Transverse colon (tissue), 4 donors: ENCODE measurements around the gene GALNT17. TPM values are rescaled to one million over a fixed set of nuclear protein-coding genes. Genes with fewer than 3 reads are reported as not detected.

Source experiments
- DNase-seq: peaks from one replicate; pipeline ENCODE4 v3.0.0-alpha.2; 2019
- H3K27ac ChIP-seq, 4 donors: fragments of 200-600 bp; sonication (generic); 2 replicates each; pipeline ENCODE4 v1.5.1; 2016 to 2018; ENCODE audit warnings: inconsistent platforms in 4 of 4
- H3K27me3 ChIP-seq: fragments of 200-600 bp; sonication (generic); 2 replicates; pipeline ENCODE4 v1.5.1; 2017; ENCODE audit warnings: inconsistent platforms
- H3K36me3 ChIP-seq, 4 donors: fragments of 200-600 bp; sonication (generic); 2 replicates each; pipeline ENCODE4 v1.5.1; 2017 to 2019; ENCODE audit warnings: inconsistent platforms in 4 of 4
- H3K4me1 ChIP-seq, 4 donors: fragments of 200-600 bp; sonication (generic); 2 replicates each; pipeline ENCODE4 v1.5.1; 2017 to 2020; ENCODE audit warnings: inconsistent platforms in 4 of 4
- H3K4me3 ChIP-seq, 4 donors: fragments of 200-600 bp; sonication (generic); 1 replicate in 1 of 4; 2 replicates in 3 of 4; pipeline versions ENCODE4 v1.5.1 to v1.6.1; 2017 to 2019; ENCODE audit warnings: inconsistent platforms in 4 of 4
- H3K9me3 ChIP-seq, 2 donors: fragments of 200-600 bp; sonication (generic); 2 replicates each; pipeline ENCODE4 v1.5.1; 2017 to 2019; ENCODE audit warnings: inconsistent platforms in 2 of 2
- CTCF ChIP-seq, 5 experiments: fragments of 200-600 bp in 3 of 5; fragments of 450-650 bp in 2 of 5; sonication (generic) in 3 of 5; IDR thresholded peaks; 1 replicate in 2 of 5; 2 replicates in 3 of 5; pipeline ENCODE4 v1.5.1; 2016 to 2017; ENCODE audit warnings: antibody characterized with exemption in 5 of 5, inconsistent platforms in 3 of 5, mild to moderate bottlenecking in 2 of 5, moderate library complexity in 1 of 5
- EP300 ChIP-seq: sonication (generic); formaldehyde crosslinking; IDR thresholded peaks from one replicate; pipeline ENCODE4 v1.6.1; 2017; ENCODE audit warnings: antibody characterized with exemption, low read depth
- POLR2A ChIP-seq: fragments of 450-650 bp; IDR thresholded peaks from one replicate; pipeline ENCODE4 v1.6.1; 2016; ENCODE audit warnings: antibody characterized with exemption, mild to moderate bottlenecking, moderate library complexity
- POLR2AphosphoS5 ChIP-seq, 3 donors: sonication (generic); formaldehyde crosslinking; IDR thresholded peaks; one replicate each; pipeline ENCODE4 v1.6.1; 2016; ENCODE audit warnings: antibody characterized with exemption in 3 of 3
- WGBS, 2 donors: methylation state at CpG; one replicate each; pipeline ENCODE4 v1.1.5; 2018; ENCODE audit warnings: low coverage in 1 of 2; 5-methylcytosine and 5-hydroxymethylcytosine counted together
- in situ Hi-C, 4 donors: fragments of 200-750 bp; cut with MboI; loops; one replicate each; pipeline versions ENCODE4 v1.15.0 to v1.15.1; 2017; ENCODE audit warnings: low sequenced_read_pairs in 3 of 4, low pct_ligation_motif_present in 1 of 4, low pct_unique_long_range_greater_than_20kb in 1 of 4
- intact Hi-C: fragments of 100-400 bp; cut with DNase I; formaldehyde crosslinking; loops from one replicate; pipeline ENCODE4 v1.15.1; 2023; ENCODE audit warnings: low total_unique reads
- total RNA-seq, 4 donors: library from RNA; depleted of rRNA; stranded (reverse); fragments of >200 nt; gene quantifications; one replicate each; pipeline ENCODE4 v1.1.0, GENCODE V29; 2016

The GALNT17 gene
- total RNA-seq, 4 donors from 2014 or later = 2.6 to 6.6 (median 5.7) TPM

GRCh38 chr7:71687286-71687685, 555.3 kb downstream of the GALNT17 start:
- no peaks in the 10 kb centered on the region for H3K27me3 ChIP-seq
- H3K36me3 ChIP-seq = no peaks in the 10 kb centered on the region
- no peaks in the 10 kb centered on the region for H3K4me1 ChIP-seq
- no peak for DNase-seq
- H3K4me3 ChIP-seq = no peak overlapping the region
- 78 to 83% methylated on average over 1 to 12 of the region's 12 CpGs for WGBS, 2 donors
- no peaks in the 10 kb centered on the region for H3K9me3 ChIP-seq
- TF ChIP-seq POLR2AphosphoS5 (IDR thresholded peaks at IDR 0.05) (no peak), CTCF (IDR thresholded peaks at IDR 0.05) (no peak), POLR2A (no peak), EP300 (no peak)
- in situ Hi-C loops (no loop called here), intact Hi-C loops (no loop called here)
- no peak overlapping the region for H3K27ac ChIP-seq

GRCh38 chr7:71687831-71688599, 556.1 kb downstream of the GALNT17 start:
- Histone ChIP-seq H3K27me3 (no peaks in the 10 kb centered on the region), H3K9me3 (no peaks in the 10 kb centered on the region), H3K4me1 (no peaks in the 10 kb centered on the region), H3K36me3 (no peaks in the 10 kb centered on the region), H3K4me3 (no peak overlapping the region), H3K27ac (no peak overlapping the region)
- in situ Hi-C loops (no loop called here), intact Hi-C loops (no loop called here)
- 61 to 68% methylated on average over 10 to 11 of the region's 11 CpGs for WGBS, 2 donors
- DNase-seq = no peak
- TF ChIP-seq POLR2A (no peak), CTCF (IDR thresholded peaks at IDR 0.05) (no peak), POLR2AphosphoS5 (IDR thresholded peaks at IDR 0.05) (no peak), EP300 (no peak)

- no peak for DNase-seq
- no peaks in the 10 kb centered on the region for H3K36me3 ChIP-seq
- H3K9me3 ChIP-seq = no peaks in the 10 kb centered on the region
- no peak overlapping the region for H3K4me3 ChIP-seq
- intact Hi-C loops = no loop called here
- no peak for TF ChIP-seq EP300
- no peak for TF ChIP-seq CTCF (IDR thresholded peaks at IDR 0.05)
- no peak for TF ChIP-seq POLR2A
- TF ChIP-seq POLR2AphosphoS5 (IDR thresholded peaks at IDR 0.05) = no peak
- H3K27me3 ChIP-seq = no peaks in the 10 kb centered on the region
- H3K4me1 ChIP-seq = no peaks in the 10 kb centered on the region
- no peak overlapping the region for H3K27ac ChIP-seq
- in situ Hi-C loops = no loop called here
- 83 to 100% methylated on average over 1 of the region's 1 CpG for WGBS, 2 donors
These were observed 559.6 kb downstream of the GALNT17 start for GRCh38 chr7:71691538-71691937.

GRCh38 chr7:71694665-71695064, 562.7 kb downstream of the GALNT17 start:
- H3K27me3 ChIP-seq = no peaks in the 10 kb centered on the region
- H3K9me3 ChIP-seq = no peaks in the 10 kb centered on the region
- no peak for DNase-seq
- H3K4me3 ChIP-seq = no peak overlapping the region
- no peak overlapping the region for H3K27ac ChIP-seq
- whole genome bisulfite sequencing, 2 donors = 65 to 75% methylated on average over 4 to 6 of the region's 6 CpGs
- no peaks in the 10 kb centered on the region for H3K4me1 ChIP-seq
- H3K36me3 ChIP-seq = no peaks in the 10 kb centered on the region
- intact Hi-C loops = no loop called here
- in situ Hi-C loops = no loop called here
- no peak for TF ChIP-seq POLR2AphosphoS5 (IDR thresholded peaks at IDR 0.05)
- TF ChIP-seq CTCF (IDR thresholded peaks at IDR 0.05) = no peak
- no peak for TF ChIP-seq EP300
